ENCODE data around the gene GPC6.

The GPC6 gene

GRCh38 chr13:93788456-93788855 is 561.8 kb downstream of the GPC6 start:
- no peak overlapping the region for H3K4me3 ChIP-seq (ENCODE audit: low read length)
- H3K4me1 ChIP-seq (ENCODE audit: control insufficient read depth, insufficient read depth, low read length), result peaks cover 2% of the 10 kb centered on the region
- no peak for DNase-seq (ENCODE audit: low read depth)
- no peaks in the 10 kb centered on the region for H3K27me3 ChIP-seq (replicated peaks; ENCODE audit: control insufficient read depth, insufficient read depth, low read length)
- H3K9me3 ChIP-seq (ENCODE audit: control insufficient read depth, low read length), result no peaks in the 10 kb centered on the region
- H3K9ac ChIP-seq (ENCODE audit: low read length), result no peak overlapping the region
- no peaks in the 10 kb centered on the region for H3K36me3 ChIP-seq (ENCODE audit: control insufficient read depth, insufficient read depth, low read length, severe bottlenecking)

DNA sequence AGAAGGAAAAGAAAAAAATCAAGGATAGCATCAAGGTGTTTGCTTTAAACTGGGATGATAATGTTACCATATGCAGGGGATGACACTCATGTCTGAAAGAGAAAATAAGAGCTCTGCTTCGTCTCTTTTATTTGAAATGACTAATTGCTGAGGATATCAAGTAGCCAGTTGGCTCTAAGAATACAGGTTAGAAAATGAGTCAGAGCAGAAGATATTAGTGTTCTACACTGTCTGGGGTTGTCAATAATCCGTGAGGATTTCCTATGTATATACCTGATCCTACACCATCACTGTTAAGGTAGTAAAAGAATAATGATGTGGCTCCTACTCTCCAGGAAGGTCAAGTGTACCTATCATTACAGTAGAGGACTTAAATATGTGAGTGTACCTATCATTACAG is 562.5 kb downstream of the GPC6 start:
- no peak overlapping the region for H3K9ac ChIP-seq (ENCODE audit: low read length)
- peaks cover 2% of the 10 kb centered on the region for H3K4me1 ChIP-seq (ENCODE audit: control insufficient read depth, insufficient read depth, low read length)
- DNase-seq (ENCODE audit: low read depth), result no peak
- no peak overlapping the region for H3K4me3 ChIP-seq (ENCODE audit: low read length)
- no peaks in the 10 kb centered on the region for H3K27me3 ChIP-seq (replicated peaks; ENCODE audit: control insufficient read depth, insufficient read depth, low read length)
- H3K36me3 ChIP-seq (ENCODE audit: control insufficient read depth, insufficient read depth, low read length, severe bottlenecking), result no peaks in the 10 kb centered on the region
- H3K9me3 ChIP-seq (ENCODE audit: control insufficient read depth, low read length), result no peaks in the 10 kb centered on the region

GRCh38 chr13:93794197-93794885 is 567.7 kb downstream of the GPC6 start:
- Histone ChIP-seq H3K4me1 (ENCODE audit: control insufficient read depth, insufficient read depth, low read length) (no peaks in the 10 kb centered on the region), H3K4me3 (ENCODE audit: low read length) (no peak overlapping the region), H3K9me3 (ENCODE audit: control insufficient read depth, low read length) (no peaks in the 10 kb centered on the region), H3K27me3 (replicated peaks; ENCODE audit: control insufficient read depth, insufficient read depth, low read length) (no peaks in the 10 kb centered on the region), H3K9ac (ENCODE audit: low read length) (no peak overlapping the region), H3K36me3 (ENCODE audit: control insufficient read depth, insufficient read depth, low read length, severe bottlenecking) (no peaks in the 10 kb centered on the region)
- DNase-seq (ENCODE audit: low read depth), result no peak

DNA sequence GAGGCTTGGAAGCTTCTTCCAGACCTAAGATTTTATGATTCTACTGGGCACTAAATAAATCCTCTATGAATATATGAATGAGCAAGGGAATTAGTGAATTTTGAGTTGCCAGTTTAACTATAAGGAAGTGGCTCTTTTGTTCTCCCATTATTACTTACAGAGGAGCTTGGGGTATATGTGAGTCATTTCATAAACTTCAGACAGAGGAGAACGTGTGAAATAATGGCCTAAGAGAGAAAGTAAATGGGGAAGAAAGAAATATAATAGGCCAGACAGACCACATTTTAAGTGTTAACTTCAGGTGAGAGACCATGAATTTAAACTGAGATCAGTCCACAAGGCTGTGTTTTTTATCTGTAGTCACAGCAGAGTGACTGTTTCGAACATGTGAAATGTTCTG is 570.9 kb downstream of the GPC6 start:
- no peak overlapping the region for H3K4me3 ChIP-seq (ENCODE audit: low read length)
- H3K9ac ChIP-seq (ENCODE audit: low read length), result no peak overlapping the region
- H3K36me3 ChIP-seq (ENCODE audit: control insufficient read depth, insufficient read depth, low read length, severe bottlenecking), result no peaks in the 10 kb centered on the region
- H3K4me1 ChIP-seq (ENCODE audit: control insufficient read depth, insufficient read depth, low read length), result no peaks in the 10 kb centered on the region
- H3K9me3 ChIP-seq (ENCODE audit: control insufficient read depth, low read length), result no peaks in the 10 kb centered on the region
- no peak for DNase-seq (ENCODE audit: low read depth)
- H3K27me3 ChIP-seq (replicated peaks; ENCODE audit: control insufficient read depth, insufficient read depth, low read length), result no peaks in the 10 kb centered on the region

GRCh38 chr13:93800342-93800741 is 573.7 kb downstream of the GPC6 start:
- no peaks in the 10 kb centered on the region for H3K36me3 ChIP-seq (ENCODE audit: control insufficient read depth, insufficient read depth, low read length, severe bottlenecking)
- no peak overlapping the region for H3K4me3 ChIP-seq (ENCODE audit: low read length)
- no peaks in the 10 kb centered on the region for H3K27me3 ChIP-seq (replicated peaks; ENCODE audit: control insufficient read depth, insufficient read depth, low read length)
- no peak overlapping the region for H3K9ac ChIP-seq (ENCODE audit: low read length)
- H3K4me1 ChIP-seq (ENCODE audit: control insufficient read depth, insufficient read depth, low read length), result no peaks in the 10 kb centered on the region
- DNase-seq (ENCODE audit: low read depth), result no peak
- H3K9me3 ChIP-seq (ENCODE audit: control insufficient read depth, low read length), result no peaks in the 10 kb centered on the region

DNA sequence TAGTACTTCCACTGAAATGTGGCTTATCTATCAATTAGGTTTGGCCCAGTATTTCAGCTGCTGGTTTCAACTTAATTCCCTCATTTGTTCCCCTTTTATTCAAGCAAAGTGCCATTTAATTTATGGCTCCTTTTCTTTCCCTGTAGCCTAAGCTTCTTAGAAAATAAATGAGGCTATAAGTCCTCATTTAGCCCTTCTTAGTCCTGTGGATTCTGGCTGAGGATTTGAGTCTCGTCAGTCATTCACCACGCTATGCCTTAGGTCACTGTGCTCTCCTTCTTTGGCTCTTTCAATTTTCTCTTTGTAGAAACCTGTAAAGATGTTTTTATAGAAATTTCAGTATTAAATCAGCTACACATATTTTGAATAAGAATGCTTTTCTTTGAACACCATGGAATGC is 579.1 kb downstream of the GPC6 start:
- H3K9ac ChIP-seq (ENCODE audit: low read length), result no peak overlapping the region
- H3K36me3 ChIP-seq (ENCODE audit: control insufficient read depth, insufficient read depth, low read length, severe bottlenecking), result no peaks in the 10 kb centered on the region
- no peak for DNase-seq (ENCODE audit: low read depth)
- H3K4me1 ChIP-seq (ENCODE audit: control insufficient read depth, insufficient read depth, low read length), result no peaks in the 10 kb centered on the region
- H3K4me3 ChIP-seq (ENCODE audit: low read length), result no peak overlapping the region
- H3K27me3 ChIP-seq (replicated peaks; ENCODE audit: control insufficient read depth, insufficient read depth, low read length), result no peaks in the 10 kb centered on the region
- H3K9me3 ChIP-seq (ENCODE audit: control insufficient read depth, low read length), result no peaks in the 10 kb centered on the region

GRCh38 chr13:93806861-93807260 is 580.3 kb downstream of the GPC6 start:
- Histone ChIP-seq H3K4me3 (ENCODE audit: low read length) (no peak overlapping the region), H3K36me3 (ENCODE audit: control insufficient read depth, insufficient read depth, low read length, severe bottlenecking) (no peaks in the 10 kb centered on the region), H3K27me3 (replicated peaks; ENCODE audit: control insufficient read depth, insufficient read depth, low read length) (no peaks in the 10 kb centered on the region), H3K9ac (ENCODE audit: low read length) (no peak overlapping the region), H3K4me1 (ENCODE audit: control insufficient read depth, insufficient read depth, low read length) (no peaks in the 10 kb centered on the region), H3K9me3 (ENCODE audit: control insufficient read depth, low read length) (no peaks in the 10 kb centered on the region)
- DNase-seq (ENCODE audit: low read depth), result no peak

DNA sequence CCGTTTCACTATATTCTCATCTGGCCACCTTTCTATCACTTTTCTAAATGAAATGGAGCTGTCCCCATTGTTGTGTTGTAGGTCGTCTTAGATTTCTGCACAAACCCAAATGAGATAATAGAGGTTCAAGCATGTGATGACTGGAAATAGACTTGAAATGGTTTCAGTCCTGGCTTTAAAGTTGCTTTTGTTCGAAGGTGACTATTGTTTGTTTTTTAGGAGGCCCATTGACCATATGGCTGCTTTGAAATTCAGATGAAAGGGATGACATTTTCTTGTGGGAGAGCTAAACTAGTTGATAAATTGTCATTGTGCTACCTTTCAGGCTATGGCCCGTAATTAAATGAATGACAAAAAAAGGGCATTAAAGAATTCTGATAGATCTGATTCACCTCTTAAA is 583.7 kb downstream of the GPC6 start:
- no peak for DNase-seq (ENCODE audit: low read depth)
- no peak overlapping the region for H3K4me3 ChIP-seq (ENCODE audit: low read length)
- H3K27me3 ChIP-seq (replicated peaks; ENCODE audit: control insufficient read depth, insufficient read depth, low read length), result no peaks in the 10 kb centered on the region
- H3K9ac ChIP-seq (ENCODE audit: low read length), result no peak overlapping the region
- H3K4me1 ChIP-seq (ENCODE audit: control insufficient read depth, insufficient read depth, low read length), result no peaks in the 10 kb centered on the region
- no peaks in the 10 kb centered on the region for H3K9me3 ChIP-seq (ENCODE audit: control insufficient read depth, low read length)
- H3K36me3 ChIP-seq (ENCODE audit: control insufficient read depth, insufficient read depth, low read length, severe bottlenecking), result no peaks in the 10 kb centered on the region

DNA sequence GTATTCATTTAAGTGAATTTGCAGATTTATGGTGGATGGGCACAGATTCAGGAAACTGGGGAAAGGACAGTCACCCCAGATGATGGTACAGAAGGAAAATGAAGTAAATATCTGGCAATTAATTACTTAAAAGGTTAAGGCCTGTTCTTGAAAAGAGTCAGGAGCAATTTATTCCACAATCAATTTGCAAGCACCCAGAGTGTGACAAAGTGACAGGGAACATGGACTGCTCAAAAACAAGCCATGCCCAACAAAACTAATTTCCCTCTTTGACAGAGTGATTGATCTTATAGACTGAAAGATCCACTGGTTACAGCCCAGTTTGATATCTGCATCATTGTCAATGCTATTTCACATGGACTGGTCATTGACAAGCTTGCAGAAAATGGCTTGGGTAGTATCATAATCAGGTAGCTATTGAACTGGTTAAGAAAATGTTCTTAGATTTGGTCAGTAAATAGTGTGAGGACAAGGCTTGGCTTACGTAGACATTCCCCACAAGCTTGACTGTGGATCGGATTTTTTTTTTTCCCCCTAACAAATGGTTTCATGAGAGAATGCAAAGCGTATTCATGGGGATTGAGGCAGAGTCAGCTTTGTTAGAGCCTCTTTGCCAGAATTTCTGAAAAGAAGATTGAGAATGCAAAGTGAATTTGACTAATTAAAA is 584.6 kb downstream of the GPC6 start:
- Histone ChIP-seq H3K36me3 (ENCODE audit: control insufficient read depth, insufficient read depth, low read length, severe bottlenecking) (no peaks in the 10 kb centered on the region), H3K9me3 (ENCODE audit: control insufficient read depth, low read length) (no peaks in the 10 kb centered on the region), H3K27me3 (replicated peaks; ENCODE audit: control insufficient read depth, insufficient read depth, low read length) (no peaks in the 10 kb centered on the region), H3K4me3 (ENCODE audit: low read length) (no peak overlapping the region), H3K4me1 (ENCODE audit: control insufficient read depth, insufficient read depth, low read length) (no peaks in the 10 kb centered on the region), H3K9ac (ENCODE audit: low read length) (no peak overlapping the region)
- DNase-seq (ENCODE audit: low read depth), result no peak

DNA sequence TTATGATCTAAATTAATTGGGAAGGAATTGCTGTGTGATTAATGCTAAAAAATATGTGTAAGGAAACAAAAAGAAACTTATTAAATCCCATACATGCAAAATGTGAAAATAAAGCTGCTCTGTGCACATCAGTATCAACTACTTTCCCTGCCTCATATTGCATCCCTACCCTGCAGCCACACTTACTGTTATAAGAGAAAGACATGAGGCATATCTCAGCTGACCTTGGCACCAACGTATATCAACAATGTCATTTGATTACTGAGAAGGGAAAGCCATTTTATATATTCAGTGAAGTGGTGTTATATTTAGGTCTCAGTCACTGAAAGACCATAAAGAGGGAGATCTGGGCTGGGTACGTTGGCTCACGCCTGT is 585.1 kb downstream of the GPC6 start:
- Histone ChIP-seq H3K27me3 (replicated peaks; ENCODE audit: control insufficient read depth, insufficient read depth, low read length) (no peaks in the 10 kb centered on the region), H3K9me3 (ENCODE audit: control insufficient read depth, low read length) (no peaks in the 10 kb centered on the region), H3K9ac (ENCODE audit: low read length) (no peak overlapping the region), H3K36me3 (ENCODE audit: control insufficient read depth, insufficient read depth, low read length, severe bottlenecking) (no peaks in the 10 kb centered on the region), H3K4me1 (ENCODE audit: control insufficient read depth, insufficient read depth, low read length) (no peaks in the 10 kb centered on the region), H3K4me3 (ENCODE audit: low read length) (no peak overlapping the region)
- DNase-seq (ENCODE audit: low read depth), result no peak

GRCh38 chr13:93814658-93815057 is 588.1 kb downstream of the GPC6 start:
- Histone ChIP-seq H3K9ac (ENCODE audit: low read length) (no peak overlapping the region), H3K36me3 (ENCODE audit: control insufficient read depth, insufficient read depth, low read length, severe bottlenecking) (no peaks in the 10 kb centered on the region), H3K9me3 (ENCODE audit: control insufficient read depth, low read length) (no peaks in the 10 kb centered on the region), H3K4me1 (ENCODE audit: control insufficient read depth, insufficient read depth, low read length) (no peaks in the 10 kb centered on the region), H3K27me3 (replicated peaks; ENCODE audit: control insufficient read depth, insufficient read depth, low read length) (no peaks in the 10 kb centered on the region), H3K4me3 (ENCODE audit: low read length) (no peak overlapping the region)
- no peak for DNase-seq (ENCODE audit: low read depth)

- Histone ChIP-seq H3K9ac (ENCODE audit: low read length) (no peak overlapping the region), H3K36me3 (ENCODE audit: control insufficient read depth, insufficient read depth, low read length, severe bottlenecking) (no peaks in the 10 kb centered on the region), H3K27me3 (replicated peaks; ENCODE audit: control insufficient read depth, insufficient read depth, low read length) (no peaks in the 10 kb centered on the region), H3K4me1 (ENCODE audit: control insufficient read depth, insufficient read depth, low read length) (no peaks in the 10 kb centered on the region), H3K4me3 (ENCODE audit: low read length) (no peak overlapping the region), H3K9me3 (ENCODE audit: control insufficient read depth, low read length) (no peaks in the 10 kb centered on the region)
- no peak for DNase-seq (ENCODE audit: low read depth)
Measured at GRCh38 chr13:93818345-93818744, 591.7 kb downstream of the GPC6 start.

Data from adipocyte (in vitro differentiated cells).